GM21786 (cell line): ENCODE measurements around the gene PLA2G4E.

ENCODE experiments used
- ATAC-seq: cut with Tn5 transposase; IDR thresholded peaks from one replicate; pipeline ENCODE4 v1.9.1; 2021; ENCODE audit not compliant: unreplicated experiment

The PLA2G4E gene

DNA sequence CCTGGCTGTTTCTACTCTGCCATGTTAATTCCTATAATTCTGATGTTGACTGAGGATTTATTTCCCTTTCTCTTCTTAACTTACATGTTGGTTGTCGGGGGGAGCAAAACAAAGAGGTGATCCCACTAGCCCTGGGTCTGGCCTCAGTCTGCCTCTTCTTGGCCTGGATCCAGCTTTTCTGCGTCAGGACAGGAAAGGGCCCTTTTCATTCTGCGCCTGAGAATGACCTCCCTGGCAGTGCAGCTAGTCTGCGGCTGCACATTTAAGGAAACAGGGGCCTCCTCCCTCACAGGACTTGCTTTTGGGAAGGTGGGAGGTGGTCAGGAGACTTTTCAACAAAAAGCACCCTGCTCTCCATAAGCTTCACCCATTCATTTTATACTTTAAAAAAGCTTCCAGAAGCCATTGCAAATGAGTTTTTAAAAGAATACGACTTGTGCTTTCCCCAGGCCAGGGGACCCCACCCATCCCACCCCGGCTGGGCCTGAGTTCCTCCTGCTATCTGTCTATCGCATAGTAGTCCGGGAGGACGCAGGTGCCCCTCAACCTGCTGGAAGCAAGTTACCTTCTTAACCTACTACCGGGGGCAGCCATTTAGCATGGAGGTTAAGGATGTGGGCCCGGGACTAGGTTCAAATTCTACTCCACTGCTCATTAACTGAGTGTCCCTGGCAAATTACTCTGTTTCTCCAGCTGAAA, 27.2 kb downstream of the PLA2G4E start:
- no peak for ATAC-seq

DNA sequence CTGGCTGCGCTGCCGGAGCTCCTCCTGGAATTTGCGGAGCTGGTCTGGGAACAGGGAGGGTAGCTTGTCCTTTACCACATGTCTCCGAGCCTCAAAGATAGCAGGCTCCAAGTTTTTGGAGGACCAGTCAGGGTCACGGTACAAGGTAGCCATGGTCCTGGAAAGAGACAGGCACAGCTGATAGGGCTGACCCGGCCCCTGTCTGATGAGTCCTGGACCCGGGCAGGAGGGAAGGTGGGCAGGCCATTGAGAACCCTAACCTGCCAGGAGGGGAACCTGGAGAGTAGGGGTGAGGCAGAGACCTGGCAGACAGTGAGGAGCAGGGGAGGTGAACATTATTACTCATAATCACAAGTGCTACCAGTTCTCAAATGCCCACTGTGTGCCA, 28.0 kb downstream of the PLA2G4E start:
- ATAC-seq, result no peak

DNA sequence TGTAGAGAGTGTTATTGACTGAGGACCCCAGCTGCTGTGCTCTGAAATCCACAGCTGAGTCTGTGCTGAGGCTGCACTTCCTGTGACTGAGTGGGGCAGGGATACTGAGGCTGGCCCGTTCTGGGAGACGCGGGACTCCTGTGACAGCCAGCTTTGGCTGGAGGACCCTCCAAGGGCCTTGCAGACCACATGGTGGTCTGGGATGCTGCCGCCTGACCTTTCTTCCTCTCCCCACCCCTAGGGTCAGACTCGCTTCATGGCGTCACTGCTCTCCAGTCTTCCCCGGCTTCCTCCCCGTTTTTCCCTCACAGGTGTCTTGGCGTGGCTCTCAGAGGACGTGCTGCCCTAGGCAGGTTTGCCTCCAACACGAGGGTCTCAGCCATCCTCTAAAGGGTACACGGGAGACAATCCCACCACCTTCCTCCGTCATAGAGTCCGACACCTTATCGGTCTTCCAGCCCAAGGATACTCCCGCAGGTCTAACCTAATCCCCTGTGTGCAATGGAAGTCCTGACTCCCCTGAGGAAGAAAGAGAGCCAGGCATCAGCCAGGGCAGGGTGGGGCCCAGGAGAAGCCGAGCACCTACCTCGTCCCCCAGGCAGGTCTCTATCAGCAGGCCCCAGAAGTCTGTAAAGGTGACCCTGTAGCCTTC, 28.6 kb downstream of the PLA2G4E start:
- ATAC-seq, result no peak

DNA sequence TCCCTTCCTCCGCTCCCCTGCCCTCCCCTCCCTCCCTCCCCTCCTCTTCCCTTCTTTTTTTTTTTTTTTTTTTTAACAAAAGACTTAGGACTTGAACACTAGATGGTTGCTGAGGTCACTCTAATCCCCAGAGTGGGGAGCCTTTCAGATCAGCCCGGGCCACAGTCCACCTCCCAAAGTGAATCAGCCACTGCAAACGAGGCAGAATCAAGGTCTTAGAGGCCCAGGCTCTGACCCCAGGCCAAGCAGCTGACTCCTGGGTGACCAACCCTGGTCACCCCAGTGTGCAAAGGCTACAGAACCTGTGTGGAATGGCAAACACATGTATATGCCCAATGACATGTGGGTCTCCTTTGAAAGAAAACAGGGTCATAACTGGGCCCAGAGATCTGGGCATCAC, 30.2 kb downstream of the PLA2G4E start:
- ATAC-seq, result no peak

DNA sequence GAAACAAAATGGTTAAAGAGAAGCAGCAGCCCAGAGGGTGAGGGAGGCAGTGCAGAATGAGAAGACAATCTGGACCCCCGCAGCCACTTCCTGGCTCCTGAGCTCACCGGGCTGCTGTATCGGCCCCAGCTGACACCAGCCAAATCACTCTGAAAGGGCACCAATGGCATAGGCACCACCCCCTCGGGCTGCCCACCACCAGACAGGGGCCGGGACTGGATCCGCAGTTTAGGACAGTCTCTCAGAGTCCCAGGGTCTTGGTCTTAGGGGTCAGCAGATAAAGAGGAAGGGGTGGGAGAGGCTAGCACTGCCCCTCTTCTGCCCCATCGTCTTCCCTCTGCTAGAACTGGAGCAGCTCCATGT, 30.6 kb downstream of the PLA2G4E start:
- ATAC-seq, result no peak

DNA sequence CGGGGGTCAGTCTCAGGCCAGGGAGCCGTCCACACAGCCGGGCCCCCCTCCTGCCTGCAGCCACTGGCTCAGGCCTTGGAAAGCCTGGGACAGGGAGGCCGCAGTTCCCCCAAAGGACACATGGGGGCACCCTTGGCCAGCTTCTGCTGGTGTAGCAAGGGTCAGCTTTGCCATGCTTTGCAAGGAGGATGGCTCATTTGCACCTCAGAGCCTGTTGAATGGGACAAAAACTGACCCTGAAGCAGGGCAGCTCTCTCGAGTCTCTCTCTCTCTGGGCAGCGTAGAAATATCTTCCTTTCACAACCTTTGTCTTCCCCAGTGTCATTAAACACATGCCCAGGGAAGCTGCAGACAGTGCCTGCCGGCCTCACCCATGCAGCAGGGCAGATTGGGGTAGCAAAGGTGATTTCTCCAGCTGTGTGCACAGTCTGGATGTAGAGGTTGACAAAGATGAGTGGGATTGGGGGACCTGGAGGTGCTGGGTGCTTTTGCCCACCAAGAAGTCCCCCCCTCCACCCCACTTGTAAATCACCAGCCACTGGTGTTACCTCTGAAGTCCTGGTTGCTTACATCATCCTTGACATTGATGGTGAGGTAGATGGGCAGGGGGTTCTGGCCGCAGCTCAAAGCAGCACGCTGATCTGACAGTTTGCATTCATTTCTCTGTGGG, 31.1 kb downstream of the PLA2G4E start:
- no peak for ATAC-seq

DNA sequence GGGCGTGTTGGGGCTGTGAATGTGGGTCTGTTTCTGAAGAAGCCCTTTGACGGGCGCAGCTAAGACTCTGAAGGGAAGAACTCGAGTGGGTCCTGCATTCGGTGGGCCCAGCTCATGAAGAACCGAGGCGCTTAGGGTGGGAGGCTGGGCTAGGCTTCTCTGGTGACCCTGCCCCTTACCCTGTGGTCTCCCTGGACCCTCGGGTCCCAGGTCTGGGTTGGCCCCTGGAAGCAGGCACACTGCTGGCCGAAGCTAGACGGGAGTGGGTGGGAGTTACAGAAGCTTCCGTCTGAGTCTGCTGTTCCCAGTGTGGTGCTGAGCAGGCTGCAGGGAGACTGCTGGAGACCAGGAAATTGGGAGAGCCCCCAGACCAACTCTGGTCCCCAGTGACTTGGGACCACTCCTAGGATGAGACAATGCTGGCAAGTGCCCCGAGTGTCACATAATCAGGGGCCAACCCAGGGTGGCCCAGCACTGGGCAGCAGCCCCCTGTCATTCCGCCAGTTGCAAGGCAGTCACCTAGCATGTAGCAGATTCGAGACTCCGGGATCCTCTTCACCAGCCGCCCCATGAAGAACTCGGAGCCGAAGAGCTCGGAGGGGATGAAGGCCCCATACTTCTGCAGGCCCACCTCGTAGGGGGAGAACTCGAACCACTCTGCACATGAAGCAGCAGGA, 31.8 kb downstream of the PLA2G4E start:
- ATAC-seq, result no peak

DNA sequence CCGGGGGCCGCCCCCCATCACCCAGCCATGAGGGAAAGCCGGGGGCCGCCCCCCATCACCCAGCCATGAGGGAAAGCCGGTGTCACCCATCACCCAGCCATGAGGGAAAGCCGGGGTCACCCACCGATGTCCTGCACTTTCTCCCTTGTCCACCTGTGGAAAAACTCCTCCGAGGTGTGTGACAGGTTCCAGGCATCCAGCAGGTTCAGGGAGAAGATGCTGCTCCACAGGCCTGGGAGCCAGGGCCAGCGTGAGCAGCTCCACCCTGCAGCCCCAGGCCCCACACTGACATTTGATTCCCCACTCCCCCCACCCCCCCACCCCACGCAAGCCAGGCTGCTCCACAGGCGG, 32.9 kb downstream of the PLA2G4E start:
- ATAC-seq, result no peak

DNA sequence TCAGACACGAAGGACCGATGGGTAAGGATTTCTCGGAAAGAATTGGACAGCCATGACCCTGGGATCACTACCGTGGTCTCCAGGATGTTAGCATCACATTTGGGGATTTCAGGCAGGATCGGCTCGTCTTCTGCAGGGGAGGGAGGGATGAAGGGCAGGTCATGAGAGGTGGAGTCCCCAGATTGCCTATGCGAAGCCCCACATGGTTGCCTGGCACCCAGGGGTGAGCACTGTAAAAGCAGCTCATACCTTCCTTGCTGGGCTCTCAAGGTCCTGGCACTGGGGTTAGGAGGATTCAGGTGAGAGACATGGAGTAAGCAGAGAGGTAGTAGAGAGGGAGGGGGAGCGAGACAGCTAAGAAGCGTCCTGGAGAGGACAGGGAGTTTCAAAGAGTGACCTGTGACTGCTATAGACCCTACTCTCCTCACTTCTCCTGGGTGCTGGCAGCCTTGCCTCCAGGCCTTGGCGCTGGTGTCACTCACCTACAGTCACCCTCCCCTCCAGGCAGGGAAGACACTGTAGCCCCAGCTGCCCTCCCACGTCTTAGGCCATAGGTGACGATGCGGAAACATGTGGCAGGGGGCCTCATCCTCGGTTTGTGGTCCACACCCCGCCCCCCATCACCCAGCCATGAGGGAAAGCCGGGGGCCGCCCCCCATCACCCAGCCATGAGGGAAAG, 33.5 kb downstream of the PLA2G4E start:
- no peak for ATAC-seq

DNA sequence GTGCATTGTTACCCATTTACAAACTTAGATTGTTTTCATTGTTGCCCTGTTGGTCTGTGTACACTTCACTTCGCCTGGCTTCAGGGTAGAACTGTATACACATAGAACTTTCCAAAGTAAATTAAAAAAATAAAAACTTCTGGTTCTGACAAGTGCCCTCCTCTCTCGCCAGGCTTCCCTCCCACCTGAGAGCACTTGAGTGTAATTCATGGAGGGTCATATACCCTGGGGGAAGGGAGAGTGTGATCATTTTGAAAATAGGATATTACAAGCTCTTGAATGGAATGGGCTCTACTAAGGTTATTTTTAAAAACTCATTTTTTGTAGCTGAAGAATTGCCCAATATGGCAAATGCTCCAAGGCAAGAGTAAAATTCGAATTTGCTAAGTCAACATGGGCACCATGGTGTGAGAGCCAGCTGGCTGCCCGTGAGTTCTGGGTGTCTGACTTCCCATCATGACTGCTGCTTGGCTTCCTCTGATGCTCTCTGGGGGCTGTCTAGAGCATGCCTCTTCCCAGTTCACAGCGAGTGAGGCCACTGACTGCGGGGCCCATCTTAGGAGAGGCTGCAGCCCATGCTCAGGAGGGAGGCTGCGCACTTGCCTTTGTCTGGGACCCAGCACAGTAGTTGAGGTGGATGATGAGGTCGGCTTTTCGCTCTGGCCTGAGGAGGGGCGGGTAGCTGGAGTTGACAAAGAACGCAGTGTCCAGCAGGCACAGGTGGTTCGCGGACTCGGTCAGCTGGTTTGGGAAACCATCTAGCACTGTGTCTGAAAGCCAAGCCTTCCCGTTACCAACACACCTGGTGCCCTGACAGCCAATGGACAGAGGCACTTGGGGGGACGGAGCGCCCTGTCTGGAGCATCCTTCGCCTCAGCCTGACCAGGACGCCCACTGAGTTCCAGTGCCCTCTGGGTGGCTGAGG, 35.3 kb downstream of the PLA2G4E start:
- ATAC-seq, result no peak

DNA sequence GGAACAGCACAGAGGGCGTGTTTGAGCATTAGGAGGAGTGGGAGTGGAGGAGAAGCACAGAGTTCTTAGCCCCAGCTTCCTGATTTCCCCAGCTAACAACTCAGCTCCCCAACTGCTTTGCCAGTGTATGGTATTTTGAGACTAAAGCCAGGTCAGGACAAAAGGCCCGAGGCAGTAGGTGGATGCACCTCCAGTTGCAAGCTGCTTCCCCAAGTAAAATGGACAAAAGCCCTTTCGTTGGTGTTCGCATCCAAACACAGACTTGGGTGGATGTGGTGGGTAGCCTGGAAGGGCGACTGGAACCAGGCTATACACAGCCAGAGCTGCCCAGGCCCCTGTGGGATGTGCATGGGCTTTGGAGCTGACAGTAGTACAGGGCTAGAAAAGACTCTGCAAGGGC, 36.2 kb downstream of the PLA2G4E start:
- ATAC-seq, result no peak

DNA sequence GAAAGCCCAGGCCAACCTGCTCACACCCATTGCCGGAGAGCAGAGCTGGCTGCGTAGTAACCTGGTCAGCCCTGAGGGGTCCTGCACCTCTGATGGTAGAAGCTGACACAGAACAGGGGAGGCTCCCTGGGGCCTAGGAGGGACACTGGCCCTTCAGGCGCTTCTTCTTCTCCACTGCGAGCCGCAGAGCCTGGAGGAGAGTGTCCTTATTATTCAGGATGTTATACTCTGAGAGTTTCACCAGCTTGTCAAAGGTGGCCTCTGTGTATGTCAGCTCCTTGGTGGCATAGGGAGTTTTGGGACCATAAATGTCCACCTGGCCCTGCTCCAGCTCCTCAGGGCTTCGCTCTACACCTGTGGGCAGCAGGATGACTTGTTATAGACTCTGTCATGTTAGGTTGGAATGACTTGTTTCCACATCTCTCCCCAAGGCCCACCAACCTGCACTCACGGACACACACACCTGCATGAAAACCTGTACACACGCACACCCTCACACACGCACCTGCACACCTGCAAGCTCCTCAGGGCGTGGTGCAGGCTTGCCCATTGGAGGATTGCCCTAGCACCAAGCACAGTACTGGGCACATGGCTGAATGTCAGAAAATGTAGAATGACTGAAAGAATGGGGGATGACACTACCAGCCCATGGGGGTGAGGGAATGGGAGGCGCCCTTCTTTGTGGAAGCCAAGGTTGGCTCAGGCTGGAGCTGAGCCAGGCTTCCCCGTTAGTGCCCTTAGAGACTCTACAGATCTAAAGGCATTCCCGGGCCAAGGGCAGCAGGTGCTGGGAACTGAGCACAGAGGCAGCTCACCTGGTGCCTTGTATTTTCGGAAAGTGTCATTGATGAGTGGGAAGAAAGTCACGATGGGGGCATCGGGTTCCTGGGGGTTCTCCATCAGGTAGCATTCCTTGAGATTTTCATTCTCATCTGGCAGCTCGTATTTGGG, 36.9 kb downstream of the PLA2G4E start:
- ATAC-seq, result no peak

DNA sequence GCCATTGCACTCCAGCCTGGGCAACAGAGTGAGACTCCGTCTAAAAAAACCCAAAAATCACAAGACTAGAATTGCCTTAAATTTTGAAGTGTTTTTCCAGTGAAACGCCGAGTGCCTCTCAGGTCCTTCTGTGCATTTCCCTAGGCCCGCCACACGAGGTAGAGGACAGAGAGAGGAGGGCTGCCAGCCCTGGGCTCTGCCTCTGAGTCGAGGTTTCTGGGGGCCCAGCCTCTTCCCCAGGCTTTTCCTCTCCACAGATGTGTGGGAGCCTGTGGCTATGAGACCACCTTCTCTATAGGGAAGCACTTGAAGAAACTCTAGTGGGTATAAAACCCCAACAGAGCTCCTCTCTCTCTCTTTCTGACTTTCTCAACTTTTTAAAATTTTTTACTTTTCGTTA, 37.6 kb downstream of the PLA2G4E start:
- no peak for ATAC-seq

DNA sequence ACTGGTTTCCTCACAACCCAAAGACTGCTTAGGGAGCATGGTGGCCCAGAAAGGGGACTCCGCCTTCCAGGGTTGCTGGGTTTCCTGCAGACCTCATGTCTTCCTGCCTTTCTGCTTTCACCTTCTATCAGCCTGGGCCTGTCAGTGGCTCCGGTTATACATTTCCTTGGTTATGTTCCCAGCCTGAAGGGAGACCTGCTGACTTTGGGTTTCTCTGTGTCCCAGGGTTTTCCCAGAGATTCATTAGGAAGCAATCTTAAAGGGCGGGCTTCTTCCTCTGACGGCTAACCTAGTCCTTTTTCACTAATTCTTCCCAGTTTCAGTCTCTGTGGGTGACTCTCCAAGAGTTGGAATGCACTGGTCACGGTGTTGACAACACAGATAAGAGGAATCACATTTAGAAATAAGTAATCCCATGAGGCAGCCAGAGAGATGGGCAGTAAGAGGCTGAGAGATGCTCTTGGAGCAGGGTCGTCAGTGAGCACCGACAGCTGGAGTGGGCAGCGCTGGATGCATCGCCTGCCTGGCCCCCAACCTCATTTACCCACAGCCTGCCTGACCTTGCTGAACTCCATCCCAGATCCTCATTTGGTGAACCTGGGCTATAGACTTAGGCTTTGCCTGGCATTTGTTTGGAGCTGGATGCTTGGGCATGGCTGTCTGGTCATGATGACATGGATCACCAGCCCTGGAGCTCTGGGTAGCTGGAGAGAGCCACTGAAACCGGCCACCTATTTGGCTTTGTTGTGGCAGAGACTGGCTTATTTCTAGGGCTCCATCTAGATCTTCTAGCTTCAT, 38.5 kb downstream of the PLA2G4E start:
- ATAC-seq, result no peak

DNA sequence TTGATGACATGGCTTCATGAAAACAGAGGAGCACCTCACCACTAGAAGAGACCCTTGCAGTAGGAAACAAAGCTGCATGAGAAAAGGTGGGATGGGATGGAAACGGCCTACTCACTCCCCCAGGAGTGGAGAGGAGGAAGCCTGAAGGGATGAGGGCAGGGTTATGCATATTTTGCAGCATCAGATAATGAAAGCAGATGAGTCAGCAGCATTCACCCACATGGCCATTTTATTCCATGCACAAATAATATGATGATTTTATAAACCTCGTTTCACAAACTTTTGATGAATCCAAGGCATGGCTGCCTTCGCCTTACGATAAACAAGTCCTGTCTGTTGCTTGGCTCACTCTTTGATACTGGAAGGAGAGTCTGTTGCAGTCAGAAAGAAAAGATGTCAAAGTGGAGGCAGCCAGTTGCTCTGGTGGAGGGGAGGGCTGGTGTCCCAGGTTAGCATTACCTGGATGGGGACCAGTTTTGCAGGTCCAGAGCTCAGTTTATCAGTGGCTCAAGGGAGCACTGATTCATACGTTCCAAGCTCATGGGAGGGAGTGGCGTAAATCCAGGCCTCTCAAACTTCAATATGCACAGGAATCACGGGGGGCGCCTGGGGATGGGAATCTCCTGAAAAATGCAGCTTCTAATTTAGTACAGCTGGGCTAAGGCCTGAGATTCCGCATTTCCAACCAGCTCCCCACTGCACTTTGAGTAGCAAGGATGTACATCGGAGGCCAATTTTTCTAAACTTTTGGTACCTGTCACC, 39.3 kb downstream of the PLA2G4E start:
- ATAC-seq, result no peak

DNA sequence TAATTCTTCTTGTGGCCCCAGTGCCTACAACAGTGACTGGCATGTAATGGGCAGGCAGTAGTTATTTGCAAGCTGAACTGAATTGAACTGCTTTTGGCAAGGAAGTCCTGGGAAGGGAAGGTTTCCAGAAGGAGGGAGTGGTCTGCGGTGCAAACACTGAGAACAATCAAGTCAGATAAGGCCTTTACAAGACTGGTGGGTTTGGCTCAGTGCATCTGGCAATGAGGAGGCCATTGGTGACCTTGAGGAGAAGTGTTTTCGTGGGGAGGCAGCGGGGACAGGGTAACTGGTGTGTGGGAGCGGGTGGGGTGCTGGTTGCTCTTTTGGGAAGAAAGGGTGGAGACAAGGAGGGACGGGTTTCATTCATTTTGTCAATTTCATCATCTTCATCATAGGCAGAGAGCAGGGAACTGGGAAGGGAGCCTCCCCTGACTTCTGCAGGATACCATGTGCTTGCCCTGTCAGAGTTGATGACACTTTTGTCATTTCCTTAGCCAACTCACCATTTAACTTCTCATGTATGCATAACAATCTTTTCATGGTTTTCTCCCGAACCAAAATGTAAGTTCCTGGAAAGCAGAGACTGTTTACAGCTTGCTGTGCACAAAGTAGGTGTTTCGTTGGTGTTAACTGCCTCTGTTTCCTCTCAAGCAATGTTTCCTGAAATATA, 40.1 kb downstream of the PLA2G4E start:
- ATAC-seq, result no peak
